ENCODE data around the gene PI4KA.

PI4KA gene

GRCh38 chr22:20815477-20816050, 43.0 kb downstream of the PI4KA start:
- no peak for DNase-seq (ENCODE audit: low spot score)

DNA sequence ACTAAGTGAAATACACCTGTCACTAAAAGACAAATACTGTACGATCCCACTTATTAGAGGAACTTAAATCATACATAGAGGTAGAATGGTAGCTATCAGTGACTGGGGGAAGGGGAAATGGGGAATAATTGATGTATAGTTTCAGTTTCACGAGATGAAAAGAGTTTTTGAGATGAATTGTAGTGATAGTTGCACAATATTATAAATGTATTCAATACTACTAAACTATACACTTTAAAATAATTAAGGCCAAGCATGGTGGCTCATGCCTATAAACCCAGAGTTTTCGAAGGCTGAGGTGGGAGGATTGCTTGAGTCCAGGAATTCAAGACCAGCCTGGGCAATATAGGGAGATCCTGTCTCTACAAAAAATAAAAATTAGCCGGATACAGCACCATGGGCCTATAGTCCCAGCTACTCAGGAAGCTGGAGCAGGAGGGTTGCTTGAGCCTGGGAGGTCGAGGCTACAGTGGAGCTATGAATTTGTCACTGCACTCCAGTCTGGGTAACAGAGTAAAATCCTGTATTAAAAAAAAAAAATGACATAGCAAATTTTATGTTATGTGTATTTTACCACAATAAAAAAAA, 44.3 kb downstream of the PI4KA start:
- DNase-seq (ENCODE audit: low spot score) = no peak

DNA sequence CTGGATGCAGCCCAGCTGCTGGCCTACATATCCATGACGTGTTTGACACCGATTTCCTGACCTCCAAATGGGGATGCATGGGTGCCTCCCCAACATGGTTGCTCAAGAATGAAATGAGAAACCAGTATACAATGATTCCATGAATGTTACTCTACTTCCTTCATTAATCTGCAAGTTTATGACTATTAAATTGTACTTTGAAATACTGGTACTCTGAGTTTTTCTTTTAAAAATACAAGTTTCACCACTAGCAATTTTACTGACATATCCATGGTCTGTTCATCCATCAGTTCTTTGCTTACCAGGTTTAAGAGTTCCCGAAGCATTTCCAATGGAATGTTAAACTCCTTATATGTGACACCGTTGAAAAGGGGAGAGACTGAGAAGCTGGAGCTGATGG, 45.6 kb downstream of the PI4KA start:
- no peak for DNase-seq (ENCODE audit: low spot score)

DNA sequence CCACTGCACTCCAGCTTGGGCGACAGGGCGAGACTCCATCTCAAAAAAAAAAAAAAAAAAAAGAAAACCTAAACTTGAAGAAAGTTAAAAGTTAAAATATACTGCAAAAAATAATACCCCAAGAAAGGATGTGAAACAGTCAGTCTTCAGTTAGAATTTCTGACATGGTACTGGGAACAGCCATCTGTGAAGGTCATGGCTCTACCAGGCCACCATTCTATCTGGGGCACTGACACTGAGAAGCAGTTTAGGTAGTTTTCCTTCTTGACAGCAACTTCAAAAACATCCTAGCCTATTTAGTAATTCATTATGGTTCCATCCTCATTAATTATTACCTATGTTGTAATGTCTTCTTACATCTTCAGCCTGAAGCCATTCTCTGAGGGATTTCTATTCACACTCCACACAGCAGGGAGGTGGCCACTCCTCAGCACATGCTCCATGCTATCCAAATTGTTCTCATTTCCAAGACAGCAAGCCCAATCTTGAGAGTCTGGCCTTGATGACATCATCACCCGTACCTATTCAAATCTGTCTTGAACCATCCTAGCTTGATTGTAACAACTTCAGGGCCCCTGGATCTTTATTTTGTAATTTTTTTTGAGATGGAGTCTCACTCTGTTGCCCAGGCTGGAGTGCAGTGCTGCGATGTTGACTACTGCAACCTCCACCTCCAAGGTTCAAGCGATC, 46.5 kb downstream of the PI4KA start:
- DNase-seq (ENCODE audit: low spot score) = no peak

DNA sequence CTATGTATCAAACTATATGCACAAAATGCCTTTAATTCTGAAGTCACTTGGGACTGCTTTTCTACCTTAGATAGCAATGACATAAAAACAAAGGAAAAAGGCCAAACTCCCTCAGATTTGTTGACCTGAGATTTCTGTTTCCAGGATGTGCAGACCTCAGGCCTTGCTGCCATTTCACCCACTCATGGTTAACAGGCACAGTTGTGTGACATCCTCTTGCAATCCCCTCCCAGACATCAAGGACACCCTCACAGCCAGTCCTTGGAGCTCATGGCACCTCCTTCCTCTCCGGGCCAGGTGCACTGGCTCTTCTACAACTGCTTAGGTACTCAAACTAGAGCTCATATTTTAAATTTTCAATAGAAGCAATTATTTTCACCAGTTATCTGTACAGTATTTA, 47.4 kb downstream of the PI4KA start:
- DNase-seq (ENCODE audit: low spot score) = no peak

DNA sequence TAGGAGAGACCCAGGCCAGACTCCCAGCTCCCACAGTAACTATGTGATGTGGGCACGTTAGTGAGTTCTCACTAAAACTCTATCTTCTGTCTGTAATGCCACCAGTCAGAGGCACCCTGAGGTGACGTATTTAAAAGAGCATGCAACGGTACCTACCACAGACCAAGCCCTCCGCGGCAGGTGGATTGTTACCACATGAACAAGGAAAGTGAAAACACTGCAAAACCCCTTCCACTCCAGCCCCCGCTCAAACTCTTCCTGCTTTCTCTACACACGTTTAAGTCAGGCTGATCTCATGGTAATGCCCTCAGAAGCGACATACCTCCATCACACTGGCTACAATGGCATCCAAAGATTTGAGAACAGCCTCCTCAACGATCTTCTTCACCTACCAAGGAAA, 48.0 kb downstream of the PI4KA start:
- DNase-seq (ENCODE audit: low spot score) = no peak

GRCh38 chr22:20809538-20810185, 48.9 kb downstream of the PI4KA start:
- DNase-seq (ENCODE audit: low spot score) = no peak

DNA sequence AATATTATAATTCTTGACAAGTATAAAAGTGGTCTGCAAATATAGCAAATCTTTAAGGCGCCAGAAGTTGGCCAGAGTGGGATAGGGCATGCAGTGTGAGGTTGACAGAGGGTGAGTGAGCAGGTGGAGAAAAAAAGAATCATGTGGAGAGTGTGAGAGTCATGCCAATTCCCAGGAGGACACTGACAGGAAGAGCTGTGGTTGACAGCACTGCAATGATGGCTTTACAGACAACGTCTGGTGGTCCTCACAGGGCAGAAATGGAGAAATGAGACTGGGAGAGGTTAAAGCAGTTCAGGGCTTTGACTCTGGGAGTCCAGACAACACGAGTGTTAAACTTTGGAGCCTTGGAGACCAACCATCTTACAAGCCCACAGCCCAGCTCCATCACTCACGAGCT, 49.8 kb downstream of the PI4KA start:
- DNase-seq (ENCODE audit: low spot score) = no peak

DNA sequence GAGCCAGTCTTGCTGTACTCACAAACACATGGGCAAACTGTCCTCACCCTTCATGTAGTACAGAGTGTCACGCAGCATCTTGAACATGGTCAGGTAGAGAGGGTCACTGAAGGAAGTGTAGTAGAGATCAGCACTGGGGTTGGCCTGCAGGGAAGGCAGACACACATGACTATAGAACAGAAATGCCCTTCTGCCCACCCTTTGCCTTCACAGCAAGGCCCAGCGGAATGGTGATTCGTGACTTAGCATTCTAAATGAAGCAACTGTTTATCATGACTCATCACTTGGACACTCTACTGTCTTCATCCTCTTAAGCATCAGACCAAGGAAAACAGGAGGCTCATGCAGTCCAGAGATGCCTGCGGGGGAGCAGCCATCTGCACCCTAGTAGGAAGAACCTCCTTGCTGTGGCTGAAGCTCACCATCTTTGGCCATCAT, 51.3 kb downstream of the PI4KA start:
- peak; percentile 31 for DNase-seq (ENCODE audit: low spot score)

- no peak for DNase-seq (ENCODE audit: low spot score)
Measured at GRCh38 chr22:20805972-20806471, 52.6 kb downstream of the PI4KA start.

DNA sequence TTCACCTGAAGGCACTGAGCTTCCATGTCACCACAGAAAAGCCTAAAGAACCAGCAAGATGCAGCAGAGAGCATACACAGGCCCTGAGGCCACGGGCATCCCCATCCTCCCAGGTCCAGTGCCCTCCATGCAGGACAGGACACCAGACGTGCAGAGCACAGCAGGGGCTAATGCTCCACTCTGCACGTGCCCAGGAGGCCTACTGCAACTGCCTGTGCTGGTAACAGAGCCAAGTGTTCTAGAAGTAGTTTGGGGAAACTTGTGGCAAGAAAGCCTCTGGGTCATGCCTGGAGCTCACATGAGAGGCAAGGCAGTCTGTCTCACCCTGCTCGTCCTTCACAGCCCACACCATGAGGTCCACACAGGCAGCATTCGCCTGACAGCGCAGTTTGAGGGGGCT, 54.0 kb downstream of the PI4KA start:
- no peak for DNase-seq (ENCODE audit: low spot score)

- no peak for DNase-seq (ENCODE audit: low spot score)
Measured at GRCh38 chr22:20803696-20804324, 54.8 kb downstream of the PI4KA start.

DNA sequence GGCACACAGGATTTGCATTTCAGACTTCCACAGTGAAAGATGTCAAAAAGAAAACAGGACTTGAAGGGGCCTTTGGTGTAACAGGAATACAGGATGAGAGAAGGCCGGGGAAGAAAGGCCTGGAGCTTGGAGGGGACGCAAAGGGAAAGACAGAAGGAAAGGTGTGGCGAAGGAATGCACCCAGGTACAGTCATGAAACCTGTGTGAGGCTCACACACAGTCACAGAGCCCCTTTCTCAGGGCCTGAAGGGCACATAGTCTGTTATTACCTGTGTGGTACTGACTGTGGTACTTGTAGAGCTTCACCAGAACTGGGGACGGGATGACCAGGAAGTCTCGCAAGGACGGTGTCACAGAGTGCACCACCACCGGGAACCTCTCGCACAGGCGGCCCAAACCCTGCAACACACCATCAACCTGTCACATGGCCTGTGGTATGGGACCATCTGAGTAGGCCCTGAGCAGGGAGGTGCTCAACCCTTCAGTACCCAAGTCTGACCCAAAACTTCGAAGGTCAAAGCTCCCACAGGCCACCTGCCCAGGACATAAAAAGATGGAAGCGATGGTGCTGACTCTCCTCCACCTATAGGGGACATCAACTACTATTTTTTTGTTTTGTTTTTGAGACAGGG, 55.6 kb downstream of the PI4KA start:
- DNase-seq (ENCODE audit: low spot score) = no peak

GRCh38 chr22:20802452-20802851, 56.2 kb downstream of the PI4KA start:
- DNase-seq (ENCODE audit: low spot score) = no peak

DNA sequence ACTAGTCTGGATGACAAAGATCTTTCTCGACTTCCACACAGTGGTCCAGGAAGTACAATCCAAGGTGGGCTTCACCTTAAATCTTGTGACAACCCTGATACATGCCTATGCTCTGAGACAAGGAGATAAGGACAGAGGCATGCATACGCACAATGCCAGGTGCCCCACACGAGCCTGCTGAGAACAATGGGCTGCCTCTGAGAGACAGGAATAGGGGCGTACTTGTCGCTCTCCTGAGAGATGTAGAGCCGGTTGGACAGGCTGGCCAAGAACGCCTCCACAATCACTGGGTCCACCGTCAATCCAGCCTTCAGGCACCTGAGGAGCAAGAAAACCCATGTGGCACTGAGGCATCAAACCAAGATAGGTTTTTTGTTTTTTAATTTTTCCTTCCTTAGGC, 59.2 kb downstream of the PI4KA start:
- no peak for DNase-seq (ENCODE audit: low spot score)

DNA sequence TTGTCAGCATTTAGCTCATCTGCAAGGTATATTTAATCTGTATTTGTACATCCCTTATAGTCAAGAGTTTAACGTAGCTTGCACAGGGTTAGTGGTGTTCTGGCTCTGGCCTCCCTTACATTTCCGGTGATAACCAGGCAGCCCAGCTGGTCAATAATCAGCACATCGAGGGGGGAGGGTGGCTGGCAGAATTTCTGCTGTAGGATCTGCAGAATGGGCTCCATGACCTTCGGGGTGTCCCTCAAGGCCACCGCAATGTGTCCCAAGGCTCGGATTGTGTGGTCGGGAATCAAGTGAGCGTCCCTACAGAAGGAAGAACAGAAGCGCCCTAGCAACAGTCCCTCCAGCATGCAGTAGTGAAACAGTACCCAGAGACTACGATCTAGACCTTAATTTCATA, 59.6 kb downstream of the PI4KA start:
- no peak for DNase-seq (ENCODE audit: low spot score)

DNA sequence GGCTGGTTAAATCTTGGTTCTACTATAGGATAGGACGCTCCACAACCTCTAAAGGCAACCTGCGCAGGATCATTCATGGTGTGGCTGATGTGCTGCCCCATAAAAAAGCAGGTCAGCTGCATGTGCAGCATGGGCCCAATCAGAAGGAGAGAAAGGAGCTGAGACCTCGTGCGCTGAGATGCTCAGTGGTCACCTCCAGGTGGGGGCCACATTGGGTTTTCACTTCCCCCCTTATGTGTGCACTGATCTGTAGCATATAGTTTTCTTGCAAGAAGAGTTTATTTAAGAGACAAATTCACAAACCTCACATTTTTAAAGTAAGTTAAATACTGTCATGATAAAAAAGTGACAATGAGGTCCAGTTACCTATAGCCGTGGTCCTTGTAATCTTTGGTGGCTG, 60.4 kb downstream of the PI4KA start:
- DNase-seq (ENCODE audit: low spot score) = no peak

- no peak for DNase-seq (ENCODE audit: low spot score)
Measured at GRCh38 chr22:20796731-20797130, 61.9 kb downstream of the PI4KA start.

GRCh38 chr22:20794650-20795413, 63.8 kb downstream of the PI4KA start:
- DNase-seq (ENCODE audit: low spot score) = no peak

DNA sequence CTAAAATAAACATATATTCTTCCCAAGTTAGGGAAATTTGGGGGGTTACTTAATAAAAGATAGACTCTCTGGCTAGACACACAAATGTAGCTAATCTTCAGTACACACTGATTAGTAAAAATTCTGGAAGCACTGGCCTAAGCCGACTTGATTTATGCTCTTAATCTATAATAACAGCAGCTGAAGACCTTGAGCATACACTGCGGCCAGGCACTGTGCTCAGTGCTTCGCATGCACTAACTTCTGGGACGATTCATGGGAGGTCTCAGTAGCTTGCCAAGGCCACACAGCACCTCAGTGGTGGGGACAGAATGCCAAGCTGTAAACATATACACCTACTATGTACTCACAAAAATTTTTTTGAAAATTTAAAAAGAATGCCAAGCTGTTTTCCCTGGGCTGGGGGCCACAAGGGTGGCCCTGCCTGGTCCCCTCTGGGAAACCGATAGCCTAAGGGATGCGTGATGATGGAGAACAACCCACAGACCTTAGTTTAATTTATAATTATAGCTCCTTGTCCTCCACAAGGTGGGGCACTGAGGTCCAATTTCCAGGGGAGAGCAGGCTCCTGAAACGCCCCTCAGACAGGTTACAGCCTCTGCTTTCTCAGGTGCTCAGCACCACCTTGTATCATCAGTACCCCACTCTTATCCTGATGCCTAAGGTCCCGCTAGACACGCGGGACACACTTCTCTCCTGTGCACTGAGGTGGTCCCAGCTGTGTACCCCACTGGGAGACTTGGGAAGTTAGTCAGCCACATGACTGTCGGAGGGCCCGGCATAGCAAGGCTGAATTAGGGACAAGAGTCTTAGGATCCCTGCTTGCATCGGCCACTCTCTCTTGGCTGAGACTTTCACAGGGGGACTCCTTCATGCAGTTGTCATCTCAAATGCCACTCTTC, 64.6 kb downstream of the PI4KA start:
- no peak for DNase-seq (ENCODE audit: low spot score)
